ENCODE measurements around the gene MCTP1.

GRCh38 chr5:94884311-94884710, 400.6 kb downstream of the MCTP1 start:
- no peak for TF ChIP-seq CTCF (conservative IDR thresholded peaks at IDR 0.05; ENCODE audit: low read length)
- TF ChIP-seq EZH2phosphoT487 (IDR thresholded peaks at IDR 0.05; ENCODE audit: borderline replicate concordance, low read depth, low read length): no peak
